NCI-H1436 treated with DMSO at 0.1 percent for 48 hours (cell line): Measurements from ENCODE around the gene ZNF556.

Source experiments
- DNase-seq: peaks from one replicate; lab custom pipeline; 2025; lab: John Stamatoyannopoulos, UW

The ZNF556 gene

DNA sequence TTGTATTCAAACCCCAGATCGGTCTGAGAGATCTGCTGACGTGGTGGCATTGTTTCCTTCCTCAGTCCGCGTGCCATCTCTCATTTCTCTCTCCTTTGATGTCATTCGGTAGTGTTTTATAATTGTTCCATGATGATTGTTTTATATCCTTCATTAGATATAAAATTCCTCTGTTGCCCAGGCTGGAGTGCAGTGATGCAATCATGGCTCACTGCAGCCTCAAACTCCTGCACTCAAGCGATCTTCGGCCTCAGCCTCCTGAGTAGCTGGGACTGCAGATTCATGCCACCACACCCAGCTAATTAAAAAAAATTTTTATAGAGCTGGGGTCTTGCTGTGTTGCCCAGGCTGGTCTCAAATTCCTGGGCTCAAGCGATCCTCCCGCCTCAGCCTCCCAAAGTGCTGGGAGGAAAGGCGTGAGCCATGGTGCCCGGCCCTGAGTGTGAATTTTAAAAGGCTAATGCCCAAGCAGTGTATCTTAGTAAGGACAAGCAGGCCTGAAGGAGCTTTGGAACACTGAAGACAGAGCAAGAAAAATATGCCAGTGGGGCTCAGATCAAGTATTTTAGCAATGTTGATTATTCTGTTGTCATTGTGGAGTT lies 38.9 kb downstream of the ZNF556 start:
- DNase-seq, result no peak

GRCh38 chr19:2906631-2907195 lies 39.6 kb downstream of the ZNF556 start:
- DNase-seq, result no peak

DNA sequence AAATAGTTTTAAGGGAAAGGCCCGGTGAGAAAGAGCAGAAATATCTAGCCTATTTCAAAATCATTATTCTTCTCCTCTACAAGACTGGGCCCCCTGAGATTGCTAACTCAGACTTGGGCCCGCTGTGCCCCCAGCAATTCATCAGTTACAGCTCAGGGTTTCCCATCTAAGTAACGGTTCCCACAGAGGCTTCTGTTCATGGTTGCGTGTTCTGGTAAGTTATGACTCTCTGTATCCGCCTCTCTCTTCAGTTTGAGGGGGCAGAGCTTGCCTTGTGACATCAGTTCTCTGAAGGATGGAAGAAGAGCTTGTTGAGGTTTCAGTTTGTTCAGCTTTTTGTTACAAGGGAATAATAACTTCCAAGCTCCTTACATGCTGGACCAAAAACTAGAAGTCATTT lies 45.2 kb downstream of the ZNF556 start:
- no peak for DNase-seq

DNA sequence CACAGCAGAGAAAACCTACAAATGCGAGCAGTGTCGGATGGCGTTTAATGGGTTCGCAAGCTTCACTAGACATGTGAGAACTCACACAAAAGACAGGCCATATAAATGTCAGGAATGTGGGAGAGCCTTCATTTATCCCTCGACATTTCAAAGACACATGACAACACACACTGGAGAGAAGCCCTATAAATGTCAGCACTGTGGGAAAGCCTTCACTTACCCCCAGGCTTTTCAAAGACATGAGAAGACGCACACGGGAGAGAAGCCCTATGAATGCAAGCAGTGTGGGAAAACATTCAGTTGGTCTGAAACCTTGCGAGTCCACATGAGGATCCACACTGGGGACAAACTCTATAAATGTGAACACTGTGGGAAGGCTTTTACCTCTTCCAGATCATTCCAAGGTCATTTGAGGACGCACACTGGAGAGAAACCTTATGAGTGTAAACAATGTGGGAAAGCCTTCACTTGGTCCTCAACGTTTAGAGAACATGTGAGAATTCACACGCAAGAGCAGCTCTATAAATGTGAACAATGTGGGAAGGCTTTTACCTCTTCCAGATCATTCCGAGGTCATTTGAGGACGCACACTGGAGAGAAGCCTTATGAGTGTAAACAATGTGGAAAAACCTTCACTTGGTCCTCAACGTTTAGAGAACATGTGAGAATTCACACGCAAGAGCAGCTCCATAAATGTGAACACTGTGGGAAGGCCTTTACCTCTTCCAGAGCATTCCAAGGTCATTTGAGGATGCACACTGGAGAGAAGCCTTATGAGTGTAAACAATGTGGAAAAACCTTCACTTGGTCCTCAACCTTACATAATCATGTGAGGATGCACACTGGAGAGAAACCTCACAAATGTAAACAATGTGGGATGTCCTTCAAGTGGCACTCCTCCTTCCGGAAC lies 50.4 kb downstream of the ZNF556 start:
- no peak for DNase-seq

DNA sequence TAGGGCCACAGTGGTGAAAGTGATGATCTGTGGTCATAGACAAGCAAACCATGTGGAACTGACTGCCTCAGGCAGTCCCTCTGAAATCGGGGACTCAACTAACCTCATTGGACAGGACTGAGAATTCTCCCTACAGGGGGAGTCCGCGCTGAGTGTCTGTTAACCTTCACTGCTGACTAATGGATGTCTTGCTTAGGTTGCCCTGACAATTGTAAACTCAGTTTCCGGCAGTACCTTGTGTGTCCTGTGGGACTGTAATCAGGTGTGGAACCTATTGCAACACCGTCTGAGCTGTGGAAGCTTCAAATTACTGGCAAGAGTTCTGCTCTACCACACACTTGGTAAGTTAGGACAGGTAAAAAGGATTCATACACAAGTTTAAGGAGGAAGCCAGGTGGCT lies 55.9 kb downstream of the ZNF556 start:
- no peak for DNase-seq

DNA sequence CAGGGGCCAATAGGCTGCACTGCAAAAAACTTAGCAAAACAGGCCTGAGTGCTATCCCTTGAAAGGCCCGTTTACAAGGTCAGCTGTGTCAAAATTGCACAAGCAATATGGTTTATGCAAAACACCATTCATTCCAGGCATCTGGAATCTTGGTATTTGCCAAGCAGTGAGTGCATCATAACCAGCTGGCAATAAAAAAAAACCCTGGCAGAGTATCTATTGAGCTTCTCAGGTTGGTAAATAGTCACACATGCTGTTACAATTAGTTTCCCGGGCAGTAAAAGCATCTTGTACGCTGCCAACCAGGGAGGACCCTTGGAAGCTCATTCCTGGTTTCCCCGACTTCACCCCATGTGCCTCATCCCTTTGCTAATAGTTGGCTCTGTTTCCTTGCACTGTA lies 56.4 kb downstream of the ZNF556 start:
- no peak for DNase-seq

DNA sequence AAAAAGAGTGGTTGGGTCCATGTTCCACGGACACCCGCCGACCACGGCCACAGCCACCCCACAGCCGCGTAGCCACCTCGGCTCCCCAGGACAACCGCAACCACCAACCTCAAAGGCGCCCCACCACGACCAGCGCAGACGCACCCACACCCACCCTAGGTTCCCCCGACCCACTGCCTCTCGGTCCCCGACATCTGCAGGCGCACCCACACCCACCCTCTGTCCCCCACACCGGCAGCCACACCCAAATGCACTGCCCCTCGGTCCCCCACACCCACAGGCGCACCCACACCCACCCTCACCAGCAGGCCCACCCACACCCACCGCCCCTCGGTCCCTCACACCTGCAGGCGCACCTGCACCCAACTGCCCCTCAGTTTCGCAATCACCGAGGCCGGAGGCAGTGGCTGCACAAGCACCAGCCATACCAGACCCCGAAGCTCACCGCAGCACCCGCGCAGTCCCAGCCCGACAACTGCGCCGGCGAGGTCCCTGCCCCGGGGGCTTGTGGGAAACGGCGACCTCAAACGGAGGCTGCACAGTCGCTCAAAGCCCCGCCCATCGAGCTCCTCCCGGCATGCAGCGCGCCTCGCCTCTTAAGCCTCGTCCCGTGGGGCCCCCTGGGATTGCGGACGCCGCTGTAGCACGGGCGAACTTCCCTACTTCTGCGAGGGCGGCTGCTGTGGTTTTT lies 59.4 kb downstream of the ZNF556 start:
- no peak for DNase-seq

DNA sequence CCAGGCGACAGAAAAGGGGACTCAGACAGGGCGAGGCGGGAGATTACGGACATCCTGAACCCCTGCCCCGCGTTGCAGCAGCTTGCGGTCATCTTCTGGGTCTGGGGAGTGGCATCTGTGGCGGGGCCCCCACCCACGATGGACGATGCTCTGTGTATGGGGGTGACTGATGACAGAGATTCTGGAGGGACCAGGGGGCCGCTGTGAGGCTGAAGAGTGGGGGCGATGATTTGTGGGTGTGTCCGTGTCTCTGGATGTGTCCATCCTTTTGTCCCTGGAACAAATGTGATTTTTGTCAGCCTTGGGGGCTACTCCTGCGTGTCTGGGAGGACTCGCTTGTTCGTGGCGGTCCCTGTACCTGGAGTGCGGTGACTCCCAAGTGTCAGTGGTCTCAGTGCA lies 59.9 kb downstream of the ZNF556 start:
- no peak for DNase-seq
